Measurements from ENCODE around the gene ITGB6.

- TF ChIP-seq, protein P1, sequence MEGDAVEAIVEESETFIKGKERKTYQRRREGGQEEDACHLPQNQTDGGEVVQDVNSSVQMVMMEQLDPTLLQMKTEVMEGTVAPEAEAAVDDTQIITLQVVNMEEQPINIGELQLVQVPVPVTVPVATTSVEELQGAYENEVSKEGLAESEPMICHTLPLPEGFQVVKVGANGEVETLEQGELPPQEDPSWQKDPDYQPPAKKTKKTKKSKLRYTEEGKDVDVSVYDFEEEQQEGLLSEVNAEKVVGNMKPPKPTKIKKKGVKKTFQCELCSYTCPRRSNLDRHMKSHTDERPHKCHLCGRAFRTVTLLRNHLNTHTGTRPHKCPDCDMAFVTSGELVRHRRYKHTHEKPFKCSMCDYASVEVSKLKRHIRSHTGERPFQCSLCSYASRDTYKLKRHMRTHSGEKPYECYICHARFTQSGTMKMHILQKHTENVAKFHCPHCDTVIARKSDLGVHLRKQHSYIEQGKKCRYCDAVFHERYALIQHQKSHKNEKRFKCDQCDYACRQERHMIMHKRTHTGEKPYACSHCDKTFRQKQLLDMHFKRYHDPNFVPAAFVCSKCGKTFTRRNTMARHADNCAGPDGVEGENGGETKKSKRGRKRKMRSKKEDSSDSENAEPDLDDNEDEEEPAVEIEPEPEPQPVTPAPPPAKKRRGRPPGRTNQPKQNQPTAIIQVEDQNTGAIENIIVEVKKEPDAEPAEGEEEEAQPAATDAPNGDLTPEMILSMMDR (IDR thresholded peaks at IDR 0.05) = no peak
- TF ChIP-seq POLR2A (IDR thresholded peaks at IDR 0.05) = no peak
Observed at GRCh38 chr2:160139991-160140390, 60.1 kb downstream of the ITGB6 start.
